HL-60 (cell line): ENCODE data around the gene ASB16.

Experiments used
- POLR2AphosphoS5 ChIP-seq: IDR thresholded peaks from 2 replicates; pipeline ENCODE4 v1.6.1; 2012; ENCODE audit warnings: low read depth
- SPI1 ChIP-seq: IDR thresholded peaks from 2 replicates; pipeline ENCODE4 v1.6.1; 2012; ENCODE audit warnings: low read depth, mild to moderate bottlenecking, borderline replicate concordance
- TF ChIP-seq, protein P1 (sequence below): IDR thresholded peaks from one replicate; pipeline ENCODE4 v1.5.1; 2011; ENCODE audit warnings: low read length, control low read depth, inconsistent platforms; ENCODE audit not compliant: insufficient read depth
- TF ChIP-seq, protein P2 (sequence below): IDR thresholded peaks from 2 replicates; pipeline ENCODE4 v1.6.1; 2012; ENCODE audit warnings: low read depth; ENCODE audit not compliant: insufficient replicate concordance

DNA sequence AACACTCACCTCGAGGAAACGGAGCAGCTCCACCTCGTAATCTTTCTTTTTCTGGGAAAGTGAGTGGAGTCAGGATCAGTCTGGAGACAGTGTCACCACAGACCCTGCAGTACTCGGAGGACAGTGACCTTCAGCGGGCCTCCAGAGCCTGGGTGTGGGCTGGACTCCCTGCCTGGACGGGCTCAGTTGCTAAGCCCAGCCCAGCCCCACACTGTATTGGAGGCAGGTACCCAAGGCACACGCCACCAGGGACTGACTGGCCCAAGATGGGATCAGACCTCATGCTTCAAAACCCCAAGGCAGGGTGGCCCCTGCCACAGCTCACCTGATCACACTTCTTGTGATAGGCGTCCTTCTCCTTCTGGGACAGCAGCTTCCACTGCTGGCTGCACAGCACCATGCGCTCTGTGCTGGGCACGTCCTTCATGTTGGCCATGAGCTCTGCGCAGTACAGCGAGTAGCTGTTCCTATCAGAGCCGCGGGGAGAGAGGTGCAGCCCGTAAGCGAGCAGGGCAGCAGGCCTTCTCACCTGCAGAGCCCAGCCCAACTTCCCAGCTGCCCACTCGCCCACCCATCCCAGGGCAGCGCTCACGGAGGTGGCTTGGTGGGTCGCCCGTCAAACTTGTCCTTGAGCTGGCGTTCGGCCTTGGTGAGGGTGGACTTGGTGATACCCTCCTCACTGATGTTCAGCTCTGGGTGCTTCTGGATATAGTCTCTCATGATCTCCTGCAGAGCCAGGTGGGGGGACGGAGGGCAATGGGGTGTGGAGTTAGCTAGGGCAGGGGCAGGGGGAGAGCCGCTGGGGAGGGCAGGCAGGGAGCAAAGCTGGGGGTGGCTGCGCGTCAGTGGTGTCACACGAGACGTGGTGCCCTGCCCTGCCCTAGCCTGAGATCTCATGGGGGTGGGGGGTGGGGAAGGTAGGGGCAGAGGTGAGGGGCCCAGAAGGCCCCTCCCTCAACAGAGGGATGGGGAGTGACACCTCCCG is 41.1 kb downstream of the ASB16 start:
- TF ChIP-seq, protein P1, sequence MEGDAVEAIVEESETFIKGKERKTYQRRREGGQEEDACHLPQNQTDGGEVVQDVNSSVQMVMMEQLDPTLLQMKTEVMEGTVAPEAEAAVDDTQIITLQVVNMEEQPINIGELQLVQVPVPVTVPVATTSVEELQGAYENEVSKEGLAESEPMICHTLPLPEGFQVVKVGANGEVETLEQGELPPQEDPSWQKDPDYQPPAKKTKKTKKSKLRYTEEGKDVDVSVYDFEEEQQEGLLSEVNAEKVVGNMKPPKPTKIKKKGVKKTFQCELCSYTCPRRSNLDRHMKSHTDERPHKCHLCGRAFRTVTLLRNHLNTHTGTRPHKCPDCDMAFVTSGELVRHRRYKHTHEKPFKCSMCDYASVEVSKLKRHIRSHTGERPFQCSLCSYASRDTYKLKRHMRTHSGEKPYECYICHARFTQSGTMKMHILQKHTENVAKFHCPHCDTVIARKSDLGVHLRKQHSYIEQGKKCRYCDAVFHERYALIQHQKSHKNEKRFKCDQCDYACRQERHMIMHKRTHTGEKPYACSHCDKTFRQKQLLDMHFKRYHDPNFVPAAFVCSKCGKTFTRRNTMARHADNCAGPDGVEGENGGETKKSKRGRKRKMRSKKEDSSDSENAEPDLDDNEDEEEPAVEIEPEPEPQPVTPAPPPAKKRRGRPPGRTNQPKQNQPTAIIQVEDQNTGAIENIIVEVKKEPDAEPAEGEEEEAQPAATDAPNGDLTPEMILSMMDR: no peak
- TF ChIP-seq POLR2AphosphoS5 (0 out of 2 replicates have a peak, but pooled peaks have one; percentile 43), SPI1 (no peak)
- TF ChIP-seq, protein P2, sequence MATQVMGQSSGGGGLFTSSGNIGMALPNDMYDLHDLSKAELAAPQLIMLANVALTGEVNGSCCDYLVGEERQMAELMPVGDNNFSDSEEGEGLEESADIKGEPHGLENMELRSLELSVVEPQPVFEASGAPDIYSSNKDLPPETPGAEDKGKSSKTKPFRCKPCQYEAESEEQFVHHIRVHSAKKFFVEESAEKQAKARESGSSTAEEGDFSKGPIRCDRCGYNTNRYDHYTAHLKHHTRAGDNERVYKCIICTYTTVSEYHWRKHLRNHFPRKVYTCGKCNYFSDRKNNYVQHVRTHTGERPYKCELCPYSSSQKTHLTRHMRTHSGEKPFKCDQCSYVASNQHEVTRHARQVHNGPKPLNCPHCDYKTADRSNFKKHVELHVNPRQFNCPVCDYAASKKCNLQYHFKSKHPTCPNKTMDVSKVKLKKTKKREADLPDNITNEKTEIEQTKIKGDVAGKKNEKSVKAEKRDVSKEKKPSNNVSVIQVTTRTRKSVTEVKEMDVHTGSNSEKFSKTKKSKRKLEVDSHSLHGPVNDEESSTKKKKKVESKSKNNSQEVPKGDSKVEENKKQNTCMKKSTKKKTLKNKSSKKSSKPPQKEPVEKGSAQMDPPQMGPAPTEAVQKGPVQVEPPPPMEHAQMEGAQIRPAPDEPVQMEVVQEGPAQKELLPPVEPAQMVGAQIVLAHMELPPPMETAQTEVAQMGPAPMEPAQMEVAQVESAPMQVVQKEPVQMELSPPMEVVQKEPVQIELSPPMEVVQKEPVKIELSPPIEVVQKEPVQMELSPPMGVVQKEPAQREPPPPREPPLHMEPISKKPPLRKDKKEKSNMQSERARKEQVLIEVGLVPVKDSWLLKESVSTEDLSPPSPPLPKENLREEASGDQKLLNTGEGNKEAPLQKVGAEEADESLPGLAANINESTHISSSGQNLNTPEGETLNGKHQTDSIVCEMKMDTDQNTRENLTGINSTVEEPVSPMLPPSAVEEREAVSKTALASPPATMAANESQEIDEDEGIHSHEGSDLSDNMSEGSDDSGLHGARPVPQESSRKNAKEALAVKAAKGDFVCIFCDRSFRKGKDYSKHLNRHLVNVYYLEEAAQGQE: no peak
